GM12875 (cell line): ENCODE data around the gene SIAH3.
"Not testable (repeated sequence)": the region's sequence is repeated elsewhere in the genome, so short reads cannot be mapped to it uniquely, and the experiment has no call there.

Experiments used
- H3K4me3 ChIP-seq: one replicate; pipeline ENCODE4 v1.5.1; 2011; ENCODE audit warnings: low read depth, low read length, control low read depth
- TF ChIP-seq, protein P1 (sequence below): IDR thresholded peaks from 2 replicates; pipeline ENCODE4 v1.5.1; 2011; ENCODE audit warnings: low read depth, mild to moderate bottlenecking, control low read depth, inconsistent platforms, low read length, moderate library complexity, borderline replicate concordance; ENCODE audit not compliant: insufficient read depth

SIAH3 gene

DNA sequence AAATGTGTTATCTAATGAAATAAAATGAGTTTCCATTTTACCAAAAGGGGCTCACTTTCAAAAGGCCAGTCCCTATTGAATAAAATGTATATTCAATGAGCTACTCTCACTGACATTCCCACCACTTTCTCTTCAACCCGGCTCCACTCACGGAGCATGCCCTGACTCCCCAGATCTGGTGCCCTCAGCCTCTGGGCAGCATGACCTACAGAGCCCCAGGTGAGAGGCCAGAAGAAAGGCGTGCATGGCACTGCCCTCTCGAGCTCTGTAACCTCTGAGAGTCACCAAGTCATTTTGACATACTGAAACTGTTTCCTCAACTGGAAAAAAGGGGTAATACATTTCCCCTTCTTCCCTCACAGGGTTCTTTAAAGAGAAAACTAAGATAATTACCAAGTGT is 25.2 kb upstream of the SIAH3 start:
- TF ChIP-seq, protein P1, sequence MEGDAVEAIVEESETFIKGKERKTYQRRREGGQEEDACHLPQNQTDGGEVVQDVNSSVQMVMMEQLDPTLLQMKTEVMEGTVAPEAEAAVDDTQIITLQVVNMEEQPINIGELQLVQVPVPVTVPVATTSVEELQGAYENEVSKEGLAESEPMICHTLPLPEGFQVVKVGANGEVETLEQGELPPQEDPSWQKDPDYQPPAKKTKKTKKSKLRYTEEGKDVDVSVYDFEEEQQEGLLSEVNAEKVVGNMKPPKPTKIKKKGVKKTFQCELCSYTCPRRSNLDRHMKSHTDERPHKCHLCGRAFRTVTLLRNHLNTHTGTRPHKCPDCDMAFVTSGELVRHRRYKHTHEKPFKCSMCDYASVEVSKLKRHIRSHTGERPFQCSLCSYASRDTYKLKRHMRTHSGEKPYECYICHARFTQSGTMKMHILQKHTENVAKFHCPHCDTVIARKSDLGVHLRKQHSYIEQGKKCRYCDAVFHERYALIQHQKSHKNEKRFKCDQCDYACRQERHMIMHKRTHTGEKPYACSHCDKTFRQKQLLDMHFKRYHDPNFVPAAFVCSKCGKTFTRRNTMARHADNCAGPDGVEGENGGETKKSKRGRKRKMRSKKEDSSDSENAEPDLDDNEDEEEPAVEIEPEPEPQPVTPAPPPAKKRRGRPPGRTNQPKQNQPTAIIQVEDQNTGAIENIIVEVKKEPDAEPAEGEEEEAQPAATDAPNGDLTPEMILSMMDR = no peak
- H3K4me3 ChIP-seq = no peak overlapping the region

- TF ChIP-seq, protein P1 = no peak
- H3K4me3 ChIP-seq = no peak overlapping the region
Measured at GRCh38 chr13:45875951-45876350, 24.4 kb upstream of the SIAH3 start.

DNA sequence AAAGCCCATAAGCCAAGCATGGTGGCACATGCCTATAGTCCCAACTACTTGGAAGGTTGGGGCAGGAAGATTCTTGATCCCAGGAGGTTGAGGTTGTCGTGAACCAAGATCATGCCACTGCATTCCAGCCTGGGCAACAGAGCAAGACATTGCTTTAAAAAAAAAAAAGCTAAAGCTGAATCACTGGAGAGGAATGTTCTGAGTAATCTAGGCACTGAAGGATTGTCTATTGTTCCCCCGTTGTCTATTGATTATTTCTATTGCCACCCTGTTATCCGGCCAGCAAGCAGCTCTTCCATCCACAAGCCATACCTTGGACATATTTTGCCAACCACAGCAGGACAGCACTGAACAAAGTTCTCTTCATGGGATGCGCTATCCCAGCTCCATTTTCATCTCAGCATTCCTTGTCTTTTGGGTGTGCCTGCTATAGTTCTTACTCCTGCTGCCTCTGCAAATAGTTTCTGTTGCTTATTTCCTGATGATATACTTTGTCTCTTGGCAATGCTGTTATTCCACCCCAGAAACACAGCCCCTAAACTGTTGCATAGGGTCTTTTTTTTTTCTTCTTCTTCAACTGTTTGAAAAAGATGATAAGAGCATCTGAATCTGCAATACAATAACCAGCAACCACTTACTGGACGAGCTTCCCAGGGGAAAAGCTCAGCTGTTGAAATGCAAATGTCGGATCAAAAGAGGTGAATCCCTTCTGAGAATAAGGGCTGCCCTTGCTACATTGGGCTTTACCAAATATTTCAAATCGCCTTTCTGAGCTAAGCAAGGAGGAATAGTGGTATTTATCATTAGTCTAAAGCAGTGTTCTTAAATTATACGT is 22.2 kb upstream of the SIAH3 start:
- TF ChIP-seq, protein P1 = no peak
- no peak overlapping the region for H3K4me3 ChIP-seq

- no peak overlapping the region for H3K4me3 ChIP-seq
- TF ChIP-seq, protein P1 = no peak
Measured at GRCh38 chr13:45872566-45872965, 21.0 kb upstream of the SIAH3 start.

DNA sequence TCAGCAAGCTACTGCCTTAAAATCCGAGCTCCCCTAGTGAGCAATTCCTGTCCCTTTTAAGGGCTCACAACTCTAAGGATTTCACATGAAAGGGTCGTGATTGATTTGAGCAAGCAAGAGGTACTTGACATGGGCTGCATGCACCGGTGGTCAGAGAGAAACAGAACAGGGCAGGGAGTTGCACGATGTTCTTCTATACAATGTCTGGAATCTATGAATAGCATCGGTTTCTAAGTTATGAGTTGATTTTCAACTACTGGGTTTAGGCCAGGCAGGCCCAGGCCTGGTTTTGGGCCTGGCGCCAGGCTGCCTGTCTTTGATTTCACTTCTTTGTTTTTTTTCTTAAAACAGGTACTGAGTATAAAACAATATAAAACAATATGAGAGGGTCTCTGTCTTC is 19.6 kb upstream of the SIAH3 start:
- not testable (repeated sequence) for H3K4me3 ChIP-seq

GRCh38 chr13:45870232-45870631 is 18.7 kb upstream of the SIAH3 start:
- no peak overlapping the region for H3K4me3 ChIP-seq
- TF ChIP-seq, protein P1 = no peak

GRCh38 chr13:45865414-45865813 is 13.9 kb upstream of the SIAH3 start:
- TF ChIP-seq, protein P1 = no peak
- H3K4me3 ChIP-seq = no peak overlapping the region
